ENCODE measurements around the gene C17orf100.

Gene C17orf100

GRCh38 chr17:6702567-6703215, 51.1 kb downstream of the C17orf100 start:
- POLR2A ChIA-PET: no interaction called here
- TF ChIP-seq, protein P1, sequence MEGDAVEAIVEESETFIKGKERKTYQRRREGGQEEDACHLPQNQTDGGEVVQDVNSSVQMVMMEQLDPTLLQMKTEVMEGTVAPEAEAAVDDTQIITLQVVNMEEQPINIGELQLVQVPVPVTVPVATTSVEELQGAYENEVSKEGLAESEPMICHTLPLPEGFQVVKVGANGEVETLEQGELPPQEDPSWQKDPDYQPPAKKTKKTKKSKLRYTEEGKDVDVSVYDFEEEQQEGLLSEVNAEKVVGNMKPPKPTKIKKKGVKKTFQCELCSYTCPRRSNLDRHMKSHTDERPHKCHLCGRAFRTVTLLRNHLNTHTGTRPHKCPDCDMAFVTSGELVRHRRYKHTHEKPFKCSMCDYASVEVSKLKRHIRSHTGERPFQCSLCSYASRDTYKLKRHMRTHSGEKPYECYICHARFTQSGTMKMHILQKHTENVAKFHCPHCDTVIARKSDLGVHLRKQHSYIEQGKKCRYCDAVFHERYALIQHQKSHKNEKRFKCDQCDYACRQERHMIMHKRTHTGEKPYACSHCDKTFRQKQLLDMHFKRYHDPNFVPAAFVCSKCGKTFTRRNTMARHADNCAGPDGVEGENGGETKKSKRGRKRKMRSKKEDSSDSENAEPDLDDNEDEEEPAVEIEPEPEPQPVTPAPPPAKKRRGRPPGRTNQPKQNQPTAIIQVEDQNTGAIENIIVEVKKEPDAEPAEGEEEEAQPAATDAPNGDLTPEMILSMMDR (IDR thresholded peaks at IDR 0.05; ENCODE audit: control extremely low read depth, extremely low read depth, low read depth, missing control alignments): no peak
- no peak for DNase-seq (ENCODE audit: extremely low spot score)
- CTCF ChIA-PET: interaction anchor here (1.1 to 2.4 kb wide), 3 partner anchors 10 to 17 kb away, joined by 3 to 7 read pairs (median 6); no protein-coding TSS in a partner anchor

Measured in GM10248 (cell line).